DND-41 (cell line): ENCODE measurements around the gene SPATA4.

ENCODE experiments used
- CTCF ChIP-seq: IDR thresholded peaks from 2 replicates; pipeline ENCODE4 v1.5.1; 2012; ENCODE audit warnings: borderline replicate concordance, low read length, moderate library complexity, mild to moderate bottlenecking; ENCODE audit not compliant: poor library complexity, severe bottlenecking; ENCODE audit errors: extremely low read depth
- EZH2 ChIP-seq: IDR thresholded peaks from 3 replicates; pipeline ENCODE4 v1.6.1; 2012; ENCODE audit warnings: borderline replicate concordance, low read depth, mild to moderate bottlenecking, moderate library complexity, low read length, inconsistent platforms; ENCODE audit not compliant: severe bottlenecking

DNA sequence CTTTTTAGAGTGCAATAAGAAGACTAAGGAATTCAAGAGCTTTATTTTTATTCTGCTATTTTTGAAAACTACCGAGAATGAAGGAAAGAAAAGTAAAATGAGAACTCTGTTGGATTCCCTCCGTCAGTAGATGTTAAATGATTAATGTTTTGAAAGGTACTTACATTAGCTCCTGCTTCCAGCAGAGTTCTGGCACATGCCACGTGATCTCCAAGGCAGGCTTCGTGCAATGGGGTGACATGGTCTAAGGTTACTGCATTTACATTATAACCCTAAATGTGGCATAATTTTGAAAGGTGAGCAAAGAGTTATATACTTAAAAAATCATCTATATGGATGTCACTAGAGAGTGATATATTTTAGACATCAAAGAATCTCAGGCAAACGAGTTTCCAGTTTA lies 26.8 kb upstream of the SPATA4 start:
- TF ChIP-seq CTCF (no peak), EZH2 (no peak)
